HG03439 (cell line): ENCODE data around the gene TRIM39.
"Not testable (repeated sequence)": the region's sequence is repeated elsewhere in the genome, so short reads cannot be mapped to it uniquely, and the experiment has no call there.

Experiments used
- ATAC-seq: cut with Tn5 transposase; IDR thresholded peaks from one replicate; pipeline ENCODE4 v1.9.1; 2021; ENCODE audit warnings: mild to moderate bottlenecking, moderate library complexity; ENCODE audit not compliant: unreplicated experiment

TRIM39 gene

GRCh38 chr6:30326526-30327231 is at the start of gene TRIM39:
Gene TRIM39 (plus strand): TSS chr6:30326927. CDS start chr6:30329318, 2,391 bp downstream.
- ATAC-seq: peak; percentile 73

DNA sequence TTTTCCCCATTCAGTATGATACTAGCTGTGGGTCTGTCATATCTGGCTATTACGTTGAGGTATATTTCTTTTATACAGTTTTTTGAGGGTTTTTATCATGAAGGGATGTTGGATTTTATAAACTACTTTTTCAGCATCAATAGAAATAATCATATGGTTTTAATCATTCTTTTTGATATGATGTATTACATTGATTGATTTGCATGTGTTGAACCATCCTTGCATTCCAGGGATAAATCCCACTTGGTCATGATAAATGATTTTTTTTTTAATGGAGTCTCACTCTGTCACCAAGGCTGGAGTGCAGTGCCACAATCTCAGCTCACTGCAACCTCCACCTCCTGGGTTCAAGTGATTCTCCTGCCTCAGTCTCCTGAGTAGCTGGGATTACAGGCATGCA is 45.7 kb upstream of the TRIM39 start:
- ATAC-seq: not testable (repeated sequence)

- no peak for ATAC-seq
Observed at GRCh38 chr6:30282522-30282921, 44.2 kb upstream of the TRIM39 start.

- no peak for ATAC-seq
Observed at GRCh38 chr6:30283761-30284160, 43.0 kb upstream of the TRIM39 start.

- no peak for ATAC-seq
Observed at GRCh38 chr6:30287139-30287538, 39.6 kb upstream of the TRIM39 start.

DNA sequence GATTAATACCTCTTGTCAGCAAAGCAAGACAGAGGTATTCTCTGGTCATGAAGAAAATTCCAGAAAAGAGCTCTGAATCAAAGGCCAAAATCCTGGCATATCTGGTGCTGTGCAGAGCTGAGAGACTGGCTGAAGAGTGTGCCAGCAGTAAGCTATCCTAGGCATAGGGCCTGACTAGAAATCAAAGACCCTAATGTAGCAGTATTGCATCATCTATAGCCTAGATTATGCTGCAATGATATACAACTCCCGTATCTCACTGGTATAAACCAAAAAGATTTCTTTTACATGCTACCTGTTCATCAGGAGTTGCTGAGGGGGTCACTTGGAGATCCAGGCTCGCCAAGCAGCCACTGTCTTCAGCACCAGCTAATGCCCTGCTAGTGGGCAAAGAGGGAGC is 30.9 kb upstream of the TRIM39 start:
- no peak for ATAC-seq

DNA sequence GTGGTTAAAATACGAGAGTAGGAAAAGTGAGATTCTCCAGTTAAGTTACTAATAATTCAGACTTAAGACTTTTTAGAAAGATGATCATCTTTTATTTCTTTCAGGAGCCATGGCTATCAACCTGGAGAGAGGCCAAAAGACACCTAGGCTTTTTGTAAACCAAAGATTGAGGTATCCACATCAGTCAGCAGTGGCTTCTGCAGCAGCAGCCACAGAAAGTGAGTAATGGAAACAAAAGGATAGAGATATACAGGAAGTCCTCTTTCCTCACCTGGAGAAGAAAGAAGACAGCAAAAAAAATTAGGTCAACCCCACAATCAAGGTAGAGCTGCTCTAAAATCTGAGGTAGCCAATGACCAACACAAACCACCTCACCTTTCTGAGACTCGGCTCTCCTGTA is 22.7 kb upstream of the TRIM39 start:
- no peak for ATAC-seq

- no peak for ATAC-seq
Observed at GRCh38 chr6:30311101-30311500, 15.6 kb upstream of the TRIM39 start.

GRCh38 chr6:30311671-30312070 is 15.1 kb upstream of the TRIM39 start:
- ATAC-seq: no peak

GRCh38 chr6:30312266-30312665 is 14.5 kb upstream of the TRIM39 start:
- no peak for ATAC-seq

GRCh38 chr6:30312676-30313321 is 13.9 kb upstream of the TRIM39 start:
- no peak for ATAC-seq

DNA sequence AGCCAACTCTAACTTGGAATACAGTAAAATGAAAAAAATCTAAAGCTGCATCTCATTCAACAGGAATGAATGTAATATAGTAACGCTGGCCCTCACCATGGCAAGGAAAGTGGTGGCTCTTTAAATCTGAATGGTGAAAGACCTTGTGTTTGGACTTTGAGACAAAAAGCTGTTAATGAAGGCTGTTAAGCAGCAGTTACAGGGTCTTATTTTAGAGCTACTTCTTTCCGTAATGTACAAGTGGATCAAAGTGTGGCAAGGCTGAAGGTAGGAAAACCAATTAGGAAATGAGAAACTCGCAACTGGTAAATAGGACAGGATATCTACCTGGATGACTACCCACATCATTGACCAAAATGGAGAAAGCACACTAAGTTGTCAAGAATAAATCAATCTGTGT is 11.6 kb upstream of the TRIM39 start:
- ATAC-seq: no peak

DNA sequence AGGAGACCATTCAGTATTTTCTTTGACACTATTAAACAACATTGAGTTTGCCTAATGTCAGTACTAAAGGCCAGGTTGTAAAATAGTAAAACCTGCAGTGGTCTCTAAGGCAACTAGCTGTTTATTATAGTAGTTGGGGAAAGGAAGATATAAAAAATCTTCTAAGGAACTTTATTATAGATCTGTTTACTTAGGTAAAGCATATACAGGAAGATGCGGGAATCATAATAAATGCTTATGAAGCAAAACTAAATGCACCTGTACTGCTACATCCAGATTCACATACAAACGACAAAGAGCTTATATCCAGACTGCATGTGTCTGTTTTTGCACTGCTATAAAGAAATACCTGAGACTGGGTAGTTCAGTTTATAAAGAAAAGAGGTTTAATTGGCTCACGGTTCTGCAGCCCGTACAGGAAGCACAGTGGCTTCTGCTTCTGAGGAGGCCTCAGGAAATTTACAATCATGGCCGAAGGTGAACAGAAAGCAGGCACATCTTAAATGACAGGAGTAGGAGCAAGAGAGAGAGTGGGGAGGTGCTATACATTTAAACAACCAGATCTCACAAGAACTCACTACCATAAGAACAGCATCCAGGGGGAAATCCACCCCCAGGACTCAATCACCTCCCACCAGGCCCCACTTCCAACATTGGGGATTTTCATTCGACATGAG is 8.7 kb upstream of the TRIM39 start:
- no peak for ATAC-seq

DNA sequence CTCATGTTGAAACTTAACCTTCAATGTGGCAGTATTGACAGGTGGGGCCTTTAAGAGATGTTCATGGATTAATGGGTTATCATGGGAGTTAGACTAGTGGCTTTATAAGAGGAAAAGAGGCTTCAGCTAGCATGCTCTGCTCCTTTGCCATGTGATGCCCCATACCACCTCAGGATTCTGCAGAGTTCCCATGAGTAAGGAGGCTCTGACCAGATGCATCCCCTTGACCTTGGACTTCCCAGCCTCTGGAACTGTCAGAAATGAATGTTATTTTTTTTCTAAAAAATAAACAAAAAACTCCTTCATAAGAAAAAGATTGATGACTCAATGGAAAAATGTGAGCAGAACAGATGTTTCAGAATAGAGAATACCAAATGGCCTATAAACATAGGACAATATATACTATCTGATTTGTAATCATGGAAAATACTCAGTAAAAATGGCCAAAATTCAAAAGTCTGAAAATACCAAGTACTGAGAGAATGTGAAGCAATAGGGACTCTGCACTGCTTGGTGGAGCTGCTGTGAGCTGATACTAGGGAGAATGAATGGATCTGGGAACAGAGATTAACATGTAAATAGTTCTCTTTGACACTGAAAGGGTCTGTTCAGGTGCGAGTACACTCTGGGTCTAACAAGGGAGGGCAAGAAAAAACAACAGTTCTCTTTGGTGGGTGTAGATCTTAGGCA is 7.4 kb upstream of the TRIM39 start:
- ATAC-seq: no peak

- ATAC-seq: no peak
Observed at GRCh38 chr6:30321692-30322388, 4.9 kb upstream of the TRIM39 start.

DNA sequence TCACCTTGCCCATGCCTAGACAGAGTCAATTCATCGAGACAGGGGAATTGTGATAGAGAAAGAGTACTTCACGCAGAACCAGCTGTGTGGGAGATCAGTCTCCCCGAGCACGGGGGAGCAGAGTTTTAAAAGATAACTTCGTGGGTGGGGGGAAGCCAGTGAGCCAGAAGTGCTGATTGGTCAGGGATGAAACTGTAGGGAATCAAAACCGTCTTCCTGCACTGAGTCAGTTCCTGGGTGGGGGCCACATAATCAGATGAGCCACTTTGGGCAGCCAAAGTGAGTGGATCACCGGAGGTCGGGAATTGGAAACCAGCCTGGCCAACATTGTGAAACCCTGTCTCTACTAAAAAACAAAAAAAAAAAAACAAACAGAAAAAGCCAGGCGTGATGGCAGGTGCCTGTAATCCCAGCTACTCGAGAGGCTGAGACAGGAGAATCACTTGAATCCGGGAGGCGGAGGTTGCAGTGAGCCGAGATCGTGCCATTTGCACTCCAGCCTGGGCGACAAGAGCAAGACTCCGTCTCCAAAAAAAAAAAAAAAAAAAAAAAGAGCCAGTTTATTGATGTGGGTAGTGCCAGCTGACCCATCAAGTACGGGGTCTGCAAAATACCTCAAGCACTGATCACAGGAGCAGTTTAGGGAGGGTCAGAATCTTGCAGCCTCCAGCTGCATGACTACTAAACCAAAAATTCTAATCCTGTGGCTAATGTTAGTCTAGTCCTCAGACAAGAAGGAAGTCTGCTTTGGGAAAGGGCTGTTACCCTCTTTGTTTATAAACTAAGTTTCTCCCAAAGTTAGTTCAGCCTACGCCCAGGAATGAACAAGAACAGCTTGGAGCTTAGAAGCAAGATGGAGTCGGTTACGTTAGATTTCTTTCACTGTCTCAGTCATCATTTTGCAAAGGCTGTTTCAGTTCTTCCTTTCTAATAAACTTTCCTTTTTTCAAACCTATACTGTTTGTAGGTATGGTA is 3.9 kb upstream of the TRIM39 start:
- no peak for ATAC-seq

DNA sequence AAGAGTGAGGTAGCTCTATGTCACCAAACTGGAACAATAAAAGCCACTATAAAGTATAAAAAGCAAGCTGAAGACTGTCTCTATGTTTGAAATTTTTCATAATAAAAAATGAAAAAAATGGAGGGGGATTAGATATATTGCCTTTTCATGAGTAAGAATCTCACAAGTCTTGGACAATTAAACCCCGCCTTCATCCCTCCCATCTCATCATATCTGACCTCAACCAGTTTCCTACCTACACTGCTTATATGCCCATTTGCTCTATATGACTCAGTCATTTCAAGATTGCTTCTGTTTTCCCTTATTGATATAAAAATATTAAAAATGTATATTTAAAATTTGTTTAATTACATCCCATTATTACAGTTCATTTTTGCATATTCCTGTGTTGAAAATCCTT is 2.9 kb upstream of the TRIM39 start:
- ATAC-seq: no peak

DNA sequence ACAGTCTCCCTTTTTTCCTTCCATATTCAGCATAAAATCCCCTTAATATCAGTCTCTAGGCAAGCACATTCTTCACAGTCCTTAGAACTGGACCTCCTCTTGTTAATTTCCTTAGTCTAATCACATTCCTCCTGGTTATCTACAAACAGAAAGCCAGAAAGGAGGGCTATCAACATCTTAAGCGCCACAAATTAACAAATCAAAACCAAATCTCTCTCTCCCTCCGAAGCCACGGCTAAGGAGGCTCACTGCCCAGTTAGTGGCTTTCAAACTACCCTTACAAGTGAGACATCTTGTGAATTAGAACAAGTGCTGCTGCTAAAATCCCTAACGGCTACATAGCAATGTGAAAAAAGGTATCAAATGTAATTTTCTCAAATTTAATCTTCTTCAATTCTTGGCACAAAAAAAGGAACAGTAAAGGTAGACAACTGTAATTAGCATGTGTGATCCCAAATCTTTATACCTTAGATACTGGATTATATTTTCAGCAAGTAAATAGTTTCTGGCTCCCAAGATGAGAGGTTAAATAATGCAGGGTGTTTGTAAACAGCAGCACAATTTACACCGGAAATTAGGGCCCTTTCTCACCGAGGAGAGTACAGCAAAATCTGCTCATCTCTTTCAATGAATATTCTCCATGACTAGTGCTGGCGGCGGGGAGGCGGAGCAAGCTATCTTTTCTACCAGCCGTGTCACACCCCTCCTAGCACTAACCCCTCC is 1.4 kb upstream of the TRIM39 start:
- ATAC-seq: peak; percentile 25

DNA sequence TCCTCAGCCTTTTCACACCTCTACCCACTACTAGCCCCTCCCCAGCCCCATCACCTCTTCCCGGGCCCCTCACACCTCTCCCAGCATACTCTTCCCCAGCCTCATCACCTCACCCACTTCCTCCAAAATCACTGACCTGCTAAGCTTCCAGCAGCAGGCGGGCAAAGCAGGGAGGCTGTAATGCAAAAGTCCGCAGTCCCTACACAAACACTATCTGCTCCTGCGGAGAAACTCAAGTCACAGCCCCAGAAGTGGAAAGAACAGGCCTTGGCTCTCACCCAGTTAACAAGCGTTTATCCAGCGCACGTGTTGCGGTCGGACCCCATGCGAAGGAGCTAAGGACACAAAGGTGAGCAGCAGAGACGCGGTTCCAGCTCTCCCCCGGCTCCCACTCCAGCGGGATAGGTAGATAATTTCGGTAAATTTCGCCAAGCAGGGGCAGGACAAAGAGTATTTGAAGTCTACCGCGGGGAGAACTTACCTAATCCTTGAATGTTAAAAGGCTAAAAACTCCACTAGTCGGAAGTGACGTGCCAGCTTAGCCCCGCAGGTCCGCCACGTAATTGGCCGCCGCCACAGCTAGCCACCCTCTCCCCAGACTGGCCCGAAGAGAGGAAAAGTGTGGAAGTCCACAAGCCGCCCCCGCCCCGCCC is 728 bp upstream of the TRIM39 start:
- peak; percentile 45 for ATAC-seq
